GM19043 (cell line): ENCODE measurements around the gene SLC66A2.
"Not testable (repeated sequence)": the region's sequence is repeated elsewhere in the genome, so short reads cannot be mapped to it uniquely, and the experiment has no call there.

Source experiments
- ATAC-seq: cut with Tn5 transposase; IDR thresholded peaks from one replicate; pipeline ENCODE4 v1.9.1; 2021; ENCODE audit warnings: low read depth; ENCODE audit not compliant: unreplicated experiment

SLC66A2 gene

GRCh38 chr18:79951545-79952455 lies at the start of gene SLC66A2:
TSS of gene SLC66A2 (minus strand) at chr18:79951653. CDS start at chr18:79950926, 727 bp downstream.
- ATAC-seq: peak; percentile 76

GRCh38 chr18:80000877-80001276 lies 49.4 kb upstream of the SLC66A2 start:
- ATAC-seq: no peak

- not testable (repeated sequence) for ATAC-seq
These were observed 48.2 kb upstream of the SLC66A2 start for GRCh38 chr18:79999701-80000100.

GRCh38 chr18:79991494-79991893 lies 40.0 kb upstream of the SLC66A2 start:
- ATAC-seq: no peak

- ATAC-seq: no peak
These were observed 37.7 kb upstream of the SLC66A2 start for GRCh38 chr18:79989195-79989497.

GRCh38 chr18:79988451-79989194 lies 37.2 kb upstream of the SLC66A2 start, which contains the start of gene TXNL4A:
TSS of gene TXNL4A (minus strand) at chr18:79988563. CDS start at chr18:79988392, 171 bp downstream.
- peak; percentile 96 for ATAC-seq

GRCh38 chr18:79988071-79988450 lies 36.6 kb upstream of the SLC66A2 start:
- ATAC-seq: peak; percentile 49

- no peak for ATAC-seq
These were observed 36.1 kb upstream of the SLC66A2 start for GRCh38 chr18:79987566-79987965.

GRCh38 chr18:79986726-79987125 lies 35.3 kb upstream of the SLC66A2 start:
- no peak for ATAC-seq

GRCh38 chr18:79985172-79985571 lies 33.7 kb upstream of the SLC66A2 start:
- no peak for ATAC-seq

GRCh38 chr18:79983793-79984192 lies 32.3 kb upstream of the SLC66A2 start:
- no peak for ATAC-seq

GRCh38 chr18:79983253-79983652 lies 31.8 kb upstream of the SLC66A2 start:
- ATAC-seq: no peak

- no peak for ATAC-seq
These were observed 31.3 kb upstream of the SLC66A2 start for GRCh38 chr18:79982736-79983135.

GRCh38 chr18:79980585-79980984 lies 29.1 kb upstream of the SLC66A2 start:
- no peak for ATAC-seq

- no peak for ATAC-seq
These were observed 28.4 kb upstream of the SLC66A2 start for GRCh38 chr18:79979843-79980242.

- ATAC-seq: no peak
These were observed 24.7 kb upstream of the SLC66A2 start for GRCh38 chr18:79975985-79976680.

- ATAC-seq: no peak
These were observed 23.6 kb upstream of the SLC66A2 start for GRCh38 chr18:79975043-79975442.

GRCh38 chr18:79974025-79974654 lies 22.7 kb upstream of the SLC66A2 start:
- no peak for ATAC-seq

GRCh38 chr18:79973517-79973916 lies 22.1 kb upstream of the SLC66A2 start:
- no peak for ATAC-seq

GRCh38 chr18:79972720-79973119 lies 21.3 kb upstream of the SLC66A2 start:
- no peak for ATAC-seq

GRCh38 chr18:79971986-79972385 lies 20.5 kb upstream of the SLC66A2 start:
- no peak for ATAC-seq
